A673 (cell line): Measurements from ENCODE around the gene FBXO41. TPM values are rescaled to one million over a fixed set of nuclear protein-coding genes. Genes with fewer than 3 reads are reported as not detected.

ENCODE experiments used
- BruUV-seq: library from RNA; stranded (reverse); fragments of 400-500 nt; replicated peaks from 2 replicates; lab custom pipeline; 2021; lab: Mats Ljungman, UMichigan
- CTCF ChIA-PET: fragments of 300-600 bp; sonication (Branson Sonifier 250); formaldehyde crosslinking; loops from one replicate; lab custom pipeline; 2022; ENCODE audit warnings: antibody characterized with exemption; lab: Charles Lee
- POLR2A ChIA-PET: fragments of 300-600 bp; sonication (Branson Sonifier 250); formaldehyde crosslinking; loops from one replicate; lab custom pipeline; 2022; ENCODE audit warnings: antibody characterized with exemption; ENCODE audit not compliant: low non-redundant PET; lab: Charles Lee
- DNase-seq: peaks from one replicate; pipeline ENCODE4 v3.0.0-alpha.2; 2015; ENCODE audit warnings: low spot score
- H3K27ac ChIP-seq: fragments of 200-600 bp; sonication (generic); 2 replicates; pipeline ENCODE4 v1.5.1; 2016; ENCODE audit warnings: mixed run types, low read depth, mild to moderate bottlenecking, mixed read lengths, antibody characterized with exemption, low read length; ENCODE audit not compliant: poor library complexity, severe bottlenecking
- H3K27me3 ChIP-seq: fragments of 200-600 bp; sonication (generic); replicated peaks from 2 replicates; pipeline ENCODE4 v1.6.1; 2017; ENCODE audit warnings: mixed run types, low read depth, mild to moderate bottlenecking, mixed read lengths, antibody characterized with exemption, low read length; ENCODE audit not compliant: insufficient read depth, poor library complexity
- H3K36me3 ChIP-seq: fragments of 200-600 bp; sonication (generic); 2 replicates; pipeline ENCODE4 v1.6.1; 2016; ENCODE audit warnings: mixed run types, mild to moderate bottlenecking, mixed read lengths, antibody characterized with exemption, low read length; ENCODE audit not compliant: insufficient read depth, poor library complexity, severe bottlenecking
- H3K4me1 ChIP-seq: fragments of 200-600 bp; sonication (generic); 2 replicates; pipeline ENCODE4 v1.6.1; 2017; ENCODE audit warnings: mixed run types, mild to moderate bottlenecking, mixed read lengths, antibody characterized with exemption, low read length; ENCODE audit not compliant: insufficient read depth, poor library complexity, severe bottlenecking
- H3K4me3 ChIP-seq: fragments of 200-600 bp; sonication (generic); 2 replicates; pipeline ENCODE4 v1.5.1; 2016; ENCODE audit warnings: low read depth, mixed run types, mild to moderate bottlenecking, mixed read lengths, low read length; ENCODE audit not compliant: poor library complexity, severe bottlenecking
- H3K9me3 ChIP-seq: fragments of 200-600 bp; sonication (generic); 2 replicates; pipeline ENCODE4 v1.6.1; 2016; ENCODE audit warnings: mixed run types, low read depth, mild to moderate bottlenecking, mixed read lengths, antibody characterized with exemption, low read length; ENCODE audit not compliant: poor library complexity, severe bottlenecking
- EZH2 ChIP-seq: fragments of 200-600 bp; sonication (generic); IDR thresholded peaks from 2 replicates; pipeline ENCODE4 v1.6.1; 2017; ENCODE audit warnings: borderline replicate concordance, low read depth, mild to moderate bottlenecking, mixed read lengths, antibody characterized with exemption, low read length; ENCODE audit not compliant: poor library complexity, severe bottlenecking
- intact Hi-C: fragments of 100-400 bp; cut with micrococcal nuclease; formaldehyde crosslinking; loops from one replicate; pipeline ENCODE4 v1.10.0; 2022; ENCODE audit not compliant: unreplicated experiment
- total RNA-seq: library from RNA; stranded (reverse); gene quantifications from 2 replicates; pipeline ENCODE4 v1.2.3, GENCODE V29; 2021
- TF ChIP-seq, protein P1 (sequence below): fragments of 300-800, 200-600 bp; sonication (generic); conservative IDR thresholded peaks from 2 replicates; pipeline ENCODE4 v1.5.1; 2017; ENCODE audit warnings: low read depth, mild to moderate bottlenecking, antibody characterized with exemption, low read length, moderate library complexity, mixed read lengths

Gene FBXO41
- total RNA-seq, 1 experiment from 2014 or later: 8.6 TPM

- Histone ChIP-seq H3K36me3 (peaks cover 67% of the 10 kb centered on the region), H3K4me3 (no peak overlapping the region), H3K4me1 (no peaks in the 10 kb centered on the region), H3K9me3 (no peaks in the 10 kb centered on the region), H3K27ac (no peak overlapping the region), H3K27me3 (no peaks in the 10 kb centered on the region)
- intact Hi-C loops: no loop called here
- DNase-seq: no peak
- no TSS peak for BruUV-seq
- CTCF ChIA-PET: no interaction called here
- TF ChIP-seq, protein P1, sequence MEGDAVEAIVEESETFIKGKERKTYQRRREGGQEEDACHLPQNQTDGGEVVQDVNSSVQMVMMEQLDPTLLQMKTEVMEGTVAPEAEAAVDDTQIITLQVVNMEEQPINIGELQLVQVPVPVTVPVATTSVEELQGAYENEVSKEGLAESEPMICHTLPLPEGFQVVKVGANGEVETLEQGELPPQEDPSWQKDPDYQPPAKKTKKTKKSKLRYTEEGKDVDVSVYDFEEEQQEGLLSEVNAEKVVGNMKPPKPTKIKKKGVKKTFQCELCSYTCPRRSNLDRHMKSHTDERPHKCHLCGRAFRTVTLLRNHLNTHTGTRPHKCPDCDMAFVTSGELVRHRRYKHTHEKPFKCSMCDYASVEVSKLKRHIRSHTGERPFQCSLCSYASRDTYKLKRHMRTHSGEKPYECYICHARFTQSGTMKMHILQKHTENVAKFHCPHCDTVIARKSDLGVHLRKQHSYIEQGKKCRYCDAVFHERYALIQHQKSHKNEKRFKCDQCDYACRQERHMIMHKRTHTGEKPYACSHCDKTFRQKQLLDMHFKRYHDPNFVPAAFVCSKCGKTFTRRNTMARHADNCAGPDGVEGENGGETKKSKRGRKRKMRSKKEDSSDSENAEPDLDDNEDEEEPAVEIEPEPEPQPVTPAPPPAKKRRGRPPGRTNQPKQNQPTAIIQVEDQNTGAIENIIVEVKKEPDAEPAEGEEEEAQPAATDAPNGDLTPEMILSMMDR: no peak
- no peak for TF ChIP-seq EZH2
- POLR2A ChIA-PET: no interaction called here
These were observed 31.8 kb downstream of the FBXO41 start for GRCh38 chr2:73252238-73253027.

- no peak overlapping the region for H3K27ac ChIP-seq
- POLR2A ChIA-PET: no interaction called here
- CTCF ChIA-PET: interaction anchor here (0.6 kb wide), 1 partner anchor 13 kb away, joined by 3 read pairs; no protein-coding TSS in a partner anchor
These were observed 33.1 kb downstream of the FBXO41 start for GRCh38 chr2:73250872-73251846.

DNA sequence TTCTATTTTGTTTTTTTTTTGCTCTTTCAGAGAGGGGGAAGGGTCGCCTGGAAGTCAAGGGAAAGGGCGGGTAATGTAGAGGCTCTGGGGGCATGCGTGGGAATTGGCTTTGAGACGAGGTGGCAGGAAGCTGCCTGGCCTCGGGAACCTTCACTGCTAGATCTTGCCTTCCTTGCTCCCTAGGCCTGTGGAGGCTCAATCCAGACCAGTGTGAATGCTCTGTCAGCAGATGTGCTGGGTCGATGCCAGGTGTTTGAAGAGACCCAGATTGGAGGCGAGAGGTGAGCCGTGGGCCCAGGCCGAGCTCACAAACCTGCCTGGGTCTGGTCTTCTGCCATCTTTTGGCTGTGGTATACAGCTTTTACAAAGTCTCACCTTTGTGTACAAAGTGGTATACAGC lies 34.6 kb downstream of the FBXO41 start:
- no peak for DNase-seq
- ChIA-PET POLR2A (no interaction called here), CTCF (no interaction called here)
- no TSS peak for BruUV-seq
- intact Hi-C loops: no loop called here
- Histone ChIP-seq H3K4me1 (no peaks in the 10 kb centered on the region), H3K9me3 (no peaks in the 10 kb centered on the region), H3K27me3 (no peaks in the 10 kb centered on the region), H3K27ac (no peak overlapping the region), H3K36me3 (peaks cover 92% of the 10 kb centered on the region), H3K4me3 (no peak overlapping the region)
- TF ChIP-seq, protein P1: no peak
- TF ChIP-seq EZH2: no peak

More at GRCh38 chr2:73250872-73251846, 33.1 kb downstream of the FBXO41 start:
- DNase-seq: no peak
- no peak for TF ChIP-seq EZH2
- TF ChIP-seq, protein P1: no peak
- H3K4me1 ChIP-seq: no peaks in the 10 kb centered on the region
- H3K9me3 ChIP-seq: no peaks in the 10 kb centered on the region
- intact Hi-C loops: no loop called here
- H3K36me3 ChIP-seq: peaks cover 80% of the 10 kb centered on the region
- H3K4me3 ChIP-seq: no peak overlapping the region
- no peaks in the 10 kb centered on the region for H3K27me3 ChIP-seq
- BruUV-seq: no TSS peak
